Measurements from ENCODE around the gene MAU2. TPM values are rescaled to one million over a fixed set of nuclear protein-coding genes. Genes with fewer than 3 reads are reported as not detected.

The MAU2 gene
- total and polyA plus RNA-seq, 4 donors: 7.5 to 31.0 (median 17.9) TPM

DNA sequence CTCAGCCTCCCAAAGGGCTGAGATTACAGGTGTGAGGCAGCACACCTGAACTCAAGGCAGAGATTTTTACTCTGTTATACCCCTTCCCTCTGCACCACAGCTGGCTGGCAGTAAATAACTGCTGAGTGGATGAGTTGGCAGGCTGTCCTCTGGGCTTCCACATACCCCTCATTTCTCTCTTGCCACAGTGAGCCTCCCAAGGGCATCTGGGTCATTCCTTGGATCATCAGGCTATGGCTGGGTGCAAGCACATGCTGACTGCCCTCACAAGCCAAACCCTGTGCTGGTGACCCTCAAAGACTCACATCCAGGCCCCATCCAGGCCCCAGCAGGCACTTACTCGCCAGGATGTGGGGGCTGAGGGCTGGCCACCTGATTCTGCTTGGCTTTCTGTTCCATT lies 4.5 kb upstream of the MAU2 start:
- peaks cover 5 to 12% (median 9%) of the 10 kb centered on the region in 4 donors for H3K4me1 ChIP-seq (ENCODE audit: control insufficient read depth in 4 of 4, insufficient read depth in 4 of 4, low read length in 3 of 4)
- WGBS: 96% methylated on average over 1 of the region's 1 CpG
- H3K9ac ChIP-seq (ENCODE audit: low read depth in 1 of 2, low read length in 2 of 2): no peak overlapping the region
- no peaks in the 10 kb centered on the region for H3K27me3 ChIP-seq (ENCODE audit: control insufficient read depth in 4 of 4, insufficient read depth in 4 of 4, low read length in 3 of 4)
- DNase-seq (ENCODE audit: low spot score): no peak
- no peaks in the 10 kb centered on the region for H3K9me3 ChIP-seq (ENCODE audit: control insufficient read depth in 4 of 4, low read length in 3 of 4)
- H3K27ac ChIP-seq (ENCODE audit: low read depth in 1 of 2, low read length in 2 of 2): no peak overlapping the region
- peaks cover 5 to 26% (median 13%) of the 10 kb centered on the region in 4 donors for H3K36me3 ChIP-seq (ENCODE audit: control insufficient read depth in 4 of 4, insufficient read depth in 3 of 4, low read depth in 1 of 4, low read length in 3 of 4)
- no peak for TF ChIP-seq HNF4G (IDR thresholded peaks at IDR 0.05)
- no peak for TF ChIP-seq EGR1 (IDR thresholded peaks at IDR 0.05; ENCODE audit: low read depth in 2 of 2)
- TF ChIP-seq, protein P1, sequence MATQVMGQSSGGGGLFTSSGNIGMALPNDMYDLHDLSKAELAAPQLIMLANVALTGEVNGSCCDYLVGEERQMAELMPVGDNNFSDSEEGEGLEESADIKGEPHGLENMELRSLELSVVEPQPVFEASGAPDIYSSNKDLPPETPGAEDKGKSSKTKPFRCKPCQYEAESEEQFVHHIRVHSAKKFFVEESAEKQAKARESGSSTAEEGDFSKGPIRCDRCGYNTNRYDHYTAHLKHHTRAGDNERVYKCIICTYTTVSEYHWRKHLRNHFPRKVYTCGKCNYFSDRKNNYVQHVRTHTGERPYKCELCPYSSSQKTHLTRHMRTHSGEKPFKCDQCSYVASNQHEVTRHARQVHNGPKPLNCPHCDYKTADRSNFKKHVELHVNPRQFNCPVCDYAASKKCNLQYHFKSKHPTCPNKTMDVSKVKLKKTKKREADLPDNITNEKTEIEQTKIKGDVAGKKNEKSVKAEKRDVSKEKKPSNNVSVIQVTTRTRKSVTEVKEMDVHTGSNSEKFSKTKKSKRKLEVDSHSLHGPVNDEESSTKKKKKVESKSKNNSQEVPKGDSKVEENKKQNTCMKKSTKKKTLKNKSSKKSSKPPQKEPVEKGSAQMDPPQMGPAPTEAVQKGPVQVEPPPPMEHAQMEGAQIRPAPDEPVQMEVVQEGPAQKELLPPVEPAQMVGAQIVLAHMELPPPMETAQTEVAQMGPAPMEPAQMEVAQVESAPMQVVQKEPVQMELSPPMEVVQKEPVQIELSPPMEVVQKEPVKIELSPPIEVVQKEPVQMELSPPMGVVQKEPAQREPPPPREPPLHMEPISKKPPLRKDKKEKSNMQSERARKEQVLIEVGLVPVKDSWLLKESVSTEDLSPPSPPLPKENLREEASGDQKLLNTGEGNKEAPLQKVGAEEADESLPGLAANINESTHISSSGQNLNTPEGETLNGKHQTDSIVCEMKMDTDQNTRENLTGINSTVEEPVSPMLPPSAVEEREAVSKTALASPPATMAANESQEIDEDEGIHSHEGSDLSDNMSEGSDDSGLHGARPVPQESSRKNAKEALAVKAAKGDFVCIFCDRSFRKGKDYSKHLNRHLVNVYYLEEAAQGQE (IDR thresholded peaks at IDR 0.05): no peak
- TF ChIP-seq FOXA2 (IDR thresholded peaks at IDR 0.05): no peak
- no peak for TF ChIP-seq NR2F2 (IDR thresholded peaks at IDR 0.05)
- TF ChIP-seq, protein P2, sequence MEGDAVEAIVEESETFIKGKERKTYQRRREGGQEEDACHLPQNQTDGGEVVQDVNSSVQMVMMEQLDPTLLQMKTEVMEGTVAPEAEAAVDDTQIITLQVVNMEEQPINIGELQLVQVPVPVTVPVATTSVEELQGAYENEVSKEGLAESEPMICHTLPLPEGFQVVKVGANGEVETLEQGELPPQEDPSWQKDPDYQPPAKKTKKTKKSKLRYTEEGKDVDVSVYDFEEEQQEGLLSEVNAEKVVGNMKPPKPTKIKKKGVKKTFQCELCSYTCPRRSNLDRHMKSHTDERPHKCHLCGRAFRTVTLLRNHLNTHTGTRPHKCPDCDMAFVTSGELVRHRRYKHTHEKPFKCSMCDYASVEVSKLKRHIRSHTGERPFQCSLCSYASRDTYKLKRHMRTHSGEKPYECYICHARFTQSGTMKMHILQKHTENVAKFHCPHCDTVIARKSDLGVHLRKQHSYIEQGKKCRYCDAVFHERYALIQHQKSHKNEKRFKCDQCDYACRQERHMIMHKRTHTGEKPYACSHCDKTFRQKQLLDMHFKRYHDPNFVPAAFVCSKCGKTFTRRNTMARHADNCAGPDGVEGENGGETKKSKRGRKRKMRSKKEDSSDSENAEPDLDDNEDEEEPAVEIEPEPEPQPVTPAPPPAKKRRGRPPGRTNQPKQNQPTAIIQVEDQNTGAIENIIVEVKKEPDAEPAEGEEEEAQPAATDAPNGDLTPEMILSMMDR (IDR thresholded peaks at IDR 0.05; ENCODE audit: low read depth, low read length, missing input control): no peak
- TF ChIP-seq, protein P3, sequence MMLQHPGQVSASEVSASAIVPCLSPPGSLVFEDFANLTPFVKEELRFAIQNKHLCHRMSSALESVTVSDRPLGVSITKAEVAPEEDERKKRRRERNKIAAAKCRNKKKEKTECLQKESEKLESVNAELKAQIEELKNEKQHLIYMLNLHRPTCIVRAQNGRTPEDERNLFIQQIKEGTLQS (IDR thresholded peaks at IDR 0.05): no peak
- TF ChIP-seq, protein P4, sequence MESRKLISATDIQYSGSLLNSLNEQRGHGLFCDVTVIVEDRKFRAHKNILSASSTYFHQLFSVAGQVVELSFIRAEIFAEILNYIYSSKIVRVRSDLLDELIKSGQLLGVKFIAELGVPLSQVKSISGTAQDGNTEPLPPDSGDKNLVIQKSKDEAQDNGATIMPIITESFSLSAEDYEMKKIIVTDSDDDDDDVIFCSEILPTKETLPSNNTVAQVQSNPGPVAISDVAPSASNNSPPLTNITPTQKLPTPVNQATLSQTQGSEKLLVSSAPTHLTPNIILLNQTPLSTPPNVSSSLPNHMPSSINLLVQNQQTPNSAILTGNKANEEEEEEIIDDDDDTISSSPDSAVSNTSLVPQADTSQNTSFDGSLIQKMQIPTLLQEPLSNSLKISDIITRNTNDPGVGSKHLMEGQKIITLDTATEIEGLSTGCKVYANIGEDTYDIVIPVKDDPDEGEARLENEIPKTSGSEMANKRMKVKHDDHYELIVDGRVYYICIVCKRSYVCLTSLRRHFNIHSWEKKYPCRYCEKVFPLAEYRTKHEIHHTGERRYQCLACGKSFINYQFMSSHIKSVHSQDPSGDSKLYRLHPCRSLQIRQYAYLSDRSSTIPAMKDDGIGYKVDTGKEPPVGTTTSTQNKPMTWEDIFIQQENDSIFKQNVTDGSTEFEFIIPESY (IDR thresholded peaks at IDR 0.05): no peak
- H3K4me3 ChIP-seq (ENCODE audit: low read depth in 1 of 3, low read length in 3 of 3): no peak overlapping the region

DNA sequence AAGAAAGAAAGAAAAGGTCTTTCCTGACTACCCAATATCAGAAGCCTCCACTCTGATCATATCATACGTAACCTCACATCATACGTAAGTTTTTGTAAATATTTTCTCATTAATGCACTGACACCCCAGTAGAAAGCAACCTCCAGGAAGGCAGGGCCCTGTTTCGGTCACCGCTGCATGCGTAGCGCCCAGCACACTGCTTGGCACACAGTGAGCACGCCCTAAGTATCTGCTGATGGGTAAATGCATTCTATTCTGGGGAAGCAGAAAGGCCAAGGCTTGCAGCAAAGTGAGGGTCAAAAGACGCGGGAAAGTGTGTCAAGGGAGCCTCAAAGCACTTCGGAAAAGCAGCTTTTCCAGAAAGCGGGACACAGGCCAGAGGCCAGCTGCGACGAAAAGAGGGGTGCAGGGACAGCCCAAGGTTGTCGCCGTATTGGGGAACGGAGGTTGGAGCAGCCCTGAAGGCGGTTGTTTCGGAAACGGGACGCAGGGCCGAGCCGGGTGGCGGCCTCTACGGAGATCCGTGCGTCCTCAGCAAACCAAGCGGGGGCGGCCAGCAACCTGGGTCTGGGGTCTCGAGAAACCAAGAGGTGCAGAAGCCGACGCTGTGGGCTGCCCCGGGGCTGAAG lies 783 bp upstream of the MAU2 start:
- no peak for DNase-seq (ENCODE audit: low spot score)
- no peaks in the 10 kb centered on the region for H3K9me3 ChIP-seq (ENCODE audit: control insufficient read depth in 4 of 4, low read length in 3 of 4)
- H3K4me1 ChIP-seq (ENCODE audit: control insufficient read depth in 4 of 4, insufficient read depth in 4 of 4, low read length in 3 of 4): peaks cover 10 to 21% (median 17%) of the 10 kb centered on the region in 4 donors
- no peaks in the 10 kb centered on the region for H3K27me3 ChIP-seq (ENCODE audit: control insufficient read depth in 4 of 4, insufficient read depth in 4 of 4, low read length in 3 of 4)
- 7% methylated on average over 32 of the region's 32 CpGs for WGBS
- peaks cover 4 to 25% (median 15%) of the 10 kb centered on the region in 4 donors for H3K36me3 ChIP-seq (ENCODE audit: control insufficient read depth in 4 of 4, insufficient read depth in 3 of 4, low read depth in 1 of 4, low read length in 3 of 4)
- H3K9ac ChIP-seq (ENCODE audit: low read depth in 1 of 2, low read length in 2 of 2): peak overlapping the region; percentile 2 to 97
- peak overlapping the region; percentile 62 to 90 (median 71) for H3K4me3 ChIP-seq (ENCODE audit: low read depth in 1 of 3, low read length in 3 of 3)
- H3K27ac ChIP-seq (ENCODE audit: low read depth in 1 of 2, low read length in 2 of 2): peak overlapping the region in 1 of 2 donors; percentile 92
- TF ChIP-seq FOXA1 (IDR thresholded peaks at IDR 0.05) (no peak), GABPA (IDR thresholded peaks at IDR 0.05 in 1 of 2, conservative IDR thresholded peaks at IDR 0.05 in 1 of 2) (no peak), TAF1 (conservative IDR thresholded peaks at IDR 0.05) (no peak), FOXA2 (IDR thresholded peaks at IDR 0.05) (no peak), RXRA (IDR thresholded peaks at IDR 0.05) (no peak), EGR1 (IDR thresholded peaks at IDR 0.05; ENCODE audit: low read depth in 2 of 2) (no peak)
- TF ChIP-seq, protein P2 (IDR thresholded peaks at IDR 0.05; ENCODE audit: low read depth, low read length, missing input control): peak; percentile 1
- TF ChIP-seq, protein P3 (IDR thresholded peaks at IDR 0.05): no peak
- TF ChIP-seq, protein P5, sequence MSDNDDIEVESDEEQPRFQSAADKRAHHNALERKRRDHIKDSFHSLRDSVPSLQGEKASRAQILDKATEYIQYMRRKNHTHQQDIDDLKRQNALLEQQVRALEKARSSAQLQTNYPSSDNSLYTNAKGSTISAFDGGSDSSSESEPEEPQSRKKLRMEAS (IDR thresholded peaks at IDR 0.05): no peak
